Measurements from ENCODE around the gene G6PD.
"Not testable (repeated sequence)": the region's sequence is repeated elsewhere in the genome, so short reads cannot be mapped to it uniquely, and the experiment has no call there.

G6PD gene

DNA sequence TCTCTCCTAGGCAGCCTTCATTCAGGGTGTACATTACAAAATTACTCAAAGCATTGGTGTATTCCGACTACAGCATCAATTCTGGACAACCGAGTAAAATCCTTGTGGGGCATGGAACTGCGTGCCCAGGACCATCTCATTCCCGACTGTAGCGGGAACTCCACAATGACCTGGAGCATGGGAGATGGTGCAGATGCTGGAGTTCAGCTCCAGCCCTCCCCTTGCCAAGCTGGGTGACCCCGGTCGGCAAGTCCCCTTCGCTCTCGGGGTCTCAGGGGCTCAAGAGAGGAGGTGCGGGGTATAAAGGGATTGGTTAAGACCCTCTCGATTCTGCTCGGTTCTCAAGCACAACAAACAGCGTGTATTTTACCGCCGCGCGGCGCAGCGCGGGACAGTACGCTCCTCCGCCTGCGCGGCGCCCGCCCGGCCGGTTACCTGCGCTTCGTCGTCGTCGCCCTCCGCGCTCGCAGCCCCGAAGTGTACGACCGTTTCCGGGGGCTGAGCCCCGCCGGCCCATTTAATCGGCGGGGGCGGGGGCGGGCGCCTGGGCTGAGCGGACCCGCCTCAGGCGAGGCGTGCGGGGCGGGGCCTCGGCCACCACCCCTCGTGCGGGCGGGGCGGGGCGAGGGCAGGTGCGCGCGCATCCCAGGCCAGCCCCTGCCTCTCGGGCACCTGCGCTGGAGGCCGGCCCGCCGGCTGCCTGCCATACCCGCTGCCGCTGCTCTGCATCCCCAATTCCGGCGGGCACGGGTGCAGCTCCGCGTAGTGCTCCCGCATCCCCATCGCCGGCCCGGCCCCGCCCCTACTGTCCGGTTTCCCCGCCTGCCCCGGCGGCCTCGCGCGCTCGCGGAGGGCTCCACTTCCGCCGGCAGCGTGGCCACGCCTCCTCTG is at the start of gene G6PD:
G6PD (minus strand) TSS at position 493 of the 891 bp plus-strand sequence. CDS start 691 bp downstream, outside the sequence.
- peak; percentile 49 for DNase-seq

DNA sequence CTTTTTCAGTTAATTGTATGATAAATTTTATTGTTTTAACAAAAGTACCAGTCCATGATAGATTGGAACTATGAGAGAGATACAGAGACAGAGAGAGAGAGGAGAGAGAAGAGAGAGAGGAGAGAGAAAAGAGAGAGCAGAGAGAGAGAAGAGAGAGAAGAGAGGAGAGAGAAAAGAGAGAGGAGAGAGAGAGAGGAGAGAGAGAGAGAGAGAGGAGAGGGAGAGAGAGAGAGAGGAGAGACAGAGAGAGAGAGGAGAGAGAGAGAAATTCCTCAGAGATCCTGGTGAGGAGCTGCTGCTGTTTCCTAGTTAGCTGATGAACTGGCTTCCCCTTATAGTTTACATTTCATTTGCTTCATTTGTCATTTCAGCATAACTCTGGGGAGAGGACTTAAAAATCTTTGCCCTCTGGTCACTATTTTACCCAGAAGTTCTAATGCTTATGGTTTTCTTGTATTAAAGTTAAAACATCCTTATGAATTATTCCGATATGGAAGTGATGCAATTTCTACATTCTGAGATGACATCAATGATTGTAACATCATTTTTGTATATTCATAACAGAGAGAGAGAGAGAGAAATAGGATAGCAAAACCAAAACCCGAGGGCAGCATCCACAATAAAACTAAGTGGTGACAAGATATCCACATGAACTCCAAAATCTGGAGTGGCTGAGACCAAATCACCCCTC is 49.1 kb upstream of the G6PD start:
- no peak for DNase-seq

DNA sequence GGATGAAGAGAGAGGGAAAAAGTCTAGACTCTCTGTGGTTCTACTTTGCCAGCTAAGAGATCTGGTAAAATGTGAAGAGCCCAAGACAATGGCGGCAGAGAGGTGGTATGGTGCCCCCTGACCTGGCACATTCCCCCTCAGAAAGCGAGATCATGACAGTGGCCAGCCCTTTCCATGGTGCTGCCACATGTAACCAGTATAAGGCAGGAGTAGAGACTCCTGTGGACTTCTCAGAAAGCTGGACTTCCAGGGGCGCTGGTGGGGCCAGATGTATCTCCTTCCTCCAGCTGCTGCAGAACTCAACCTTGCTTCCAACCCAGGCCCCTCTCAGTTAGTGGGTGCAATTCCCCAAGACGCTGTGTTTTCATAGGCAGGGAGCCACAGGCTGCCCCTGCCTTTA is 47.8 kb upstream of the G6PD start:
- no peak for DNase-seq

DNA sequence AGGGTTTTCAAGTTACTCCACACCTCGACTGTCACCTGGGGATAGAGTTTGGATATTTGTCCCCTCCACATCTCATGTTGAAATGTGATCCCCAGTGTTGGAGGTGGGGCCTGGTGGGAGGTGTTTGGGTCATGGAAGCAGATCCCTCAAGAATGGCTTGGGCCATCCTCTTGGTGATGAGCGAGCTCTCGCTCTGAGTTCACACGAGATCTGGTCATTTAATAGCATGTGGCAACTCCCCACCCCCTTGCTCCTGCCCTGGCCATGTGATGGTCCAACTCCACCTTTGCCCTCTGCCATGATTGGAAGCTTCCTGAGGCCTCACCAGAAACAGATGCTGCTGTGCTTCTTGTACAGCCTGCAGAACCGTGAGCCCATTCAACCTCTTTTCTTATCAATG is 46.6 kb upstream of the G6PD start:
- no peak for DNase-seq

DNA sequence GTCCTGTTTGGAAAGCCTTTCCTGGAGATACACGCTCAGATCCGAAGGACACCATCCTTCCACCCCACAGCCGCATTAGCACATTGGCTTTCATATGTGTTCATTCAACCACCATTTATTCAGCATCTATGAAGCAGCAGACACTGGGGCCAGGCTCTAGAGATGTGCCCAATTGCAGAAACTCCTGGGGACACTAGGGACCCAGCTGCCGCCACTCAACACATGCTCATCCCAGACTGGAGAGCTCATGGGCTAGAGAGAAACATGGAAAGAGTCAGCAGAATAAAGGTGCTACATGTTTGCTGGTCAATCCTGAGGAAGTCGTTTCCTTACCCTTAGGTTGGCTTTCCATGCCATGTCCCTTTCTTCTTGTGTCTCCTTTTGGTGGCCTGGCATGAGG is 45.9 kb upstream of the G6PD start:
- no peak for DNase-seq

DNA sequence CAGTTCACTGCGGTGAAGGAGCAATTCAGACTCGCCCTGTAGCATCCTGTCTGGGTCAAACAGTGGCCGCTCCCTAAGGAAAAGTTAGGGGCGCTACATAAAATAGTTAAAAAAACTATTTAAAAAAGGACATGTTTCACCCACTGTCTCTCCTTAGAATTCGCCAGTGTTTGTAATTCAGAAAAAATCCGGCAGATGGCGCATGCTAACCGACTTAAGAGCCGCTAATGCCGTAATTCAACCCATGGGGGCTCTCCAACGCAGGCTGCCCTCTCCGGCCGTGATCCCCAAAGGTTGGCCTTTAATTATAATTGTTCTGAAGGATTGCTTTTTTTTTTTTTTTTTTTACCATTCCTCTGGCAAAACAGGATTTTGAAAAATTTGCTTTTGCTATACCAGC is 43.8 kb upstream of the G6PD start:
- DNase-seq, result not testable (repeated sequence)

DNA sequence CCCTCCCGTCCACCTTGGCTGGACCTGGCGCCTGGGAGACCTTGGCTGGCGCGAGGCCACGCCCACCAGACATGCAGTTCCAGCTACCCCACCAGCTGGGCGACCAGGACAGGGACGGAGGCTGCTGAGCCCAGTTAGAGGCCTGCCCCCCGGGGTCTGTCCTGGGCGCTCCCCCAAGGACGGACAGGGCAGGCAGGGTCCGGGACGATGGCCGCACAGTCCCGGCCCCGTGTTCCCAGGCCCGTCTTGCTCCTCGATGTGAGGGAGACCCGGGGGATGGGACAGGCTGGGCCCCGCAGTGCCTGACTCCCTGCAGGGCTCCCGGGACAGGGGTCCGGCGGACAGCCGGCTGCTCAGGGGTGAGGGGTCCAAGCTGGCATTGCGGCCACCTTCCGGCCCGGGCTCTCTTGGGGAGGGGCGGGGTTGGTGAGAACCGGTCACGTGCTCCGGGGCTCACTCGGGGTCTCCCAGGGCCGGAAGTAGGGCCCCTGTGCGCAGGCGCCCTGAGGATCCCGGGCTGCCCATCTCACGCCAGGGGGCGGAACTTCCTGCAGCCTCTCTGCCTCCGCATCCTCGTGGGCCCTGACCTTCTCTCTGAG is 38.0 kb upstream of the G6PD start, which contains the start of gene CTAG1A:
CTAG1A (plus strand) TSS at position 549 of the 599 bp plus-strand sequence. CDS start 74 bp downstream, outside the sequence.
- DNase-seq, result not testable (repeated sequence)

DNA sequence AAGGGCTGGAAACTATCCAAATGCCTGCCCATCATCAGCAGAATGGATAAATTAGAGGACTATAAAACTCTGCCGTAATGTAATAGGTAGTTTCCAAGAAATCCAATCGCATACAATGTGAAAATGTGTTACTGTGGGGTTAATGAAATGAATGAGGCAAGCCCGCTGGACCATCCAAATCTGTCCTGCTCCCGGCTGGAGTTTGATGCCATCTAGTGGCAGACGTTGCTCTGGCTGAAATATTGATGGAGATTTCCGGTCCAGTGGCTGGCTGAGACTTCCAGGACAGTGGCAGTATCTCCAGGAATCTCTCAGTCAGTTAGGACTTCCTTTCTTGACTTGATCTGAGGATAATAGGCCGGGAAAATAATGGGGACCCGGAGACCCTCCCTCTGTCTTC is 36.3 kb upstream of the G6PD start:
- not testable (repeated sequence) for DNase-seq

DNA sequence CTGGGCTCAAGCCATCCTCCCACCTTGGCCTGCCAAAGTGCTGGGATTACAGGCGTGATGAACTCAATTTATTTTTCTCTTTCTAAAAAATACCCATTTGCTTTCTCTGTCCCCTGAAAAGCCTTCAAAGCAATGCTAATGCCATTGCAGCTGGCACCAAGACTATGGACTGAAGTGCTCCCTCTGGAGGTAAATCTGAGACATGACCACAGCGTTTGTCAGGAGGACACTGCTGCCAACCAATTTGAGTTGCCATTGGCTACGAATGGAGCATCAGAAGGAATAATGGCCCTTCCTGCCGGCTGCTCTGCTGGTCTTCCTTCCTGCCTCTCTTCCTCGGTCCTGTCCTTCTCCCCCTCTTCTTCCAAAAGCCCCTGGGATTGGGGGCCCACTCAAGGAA is 28.4 kb upstream of the G6PD start:
- not testable (repeated sequence) for DNase-seq

DNA sequence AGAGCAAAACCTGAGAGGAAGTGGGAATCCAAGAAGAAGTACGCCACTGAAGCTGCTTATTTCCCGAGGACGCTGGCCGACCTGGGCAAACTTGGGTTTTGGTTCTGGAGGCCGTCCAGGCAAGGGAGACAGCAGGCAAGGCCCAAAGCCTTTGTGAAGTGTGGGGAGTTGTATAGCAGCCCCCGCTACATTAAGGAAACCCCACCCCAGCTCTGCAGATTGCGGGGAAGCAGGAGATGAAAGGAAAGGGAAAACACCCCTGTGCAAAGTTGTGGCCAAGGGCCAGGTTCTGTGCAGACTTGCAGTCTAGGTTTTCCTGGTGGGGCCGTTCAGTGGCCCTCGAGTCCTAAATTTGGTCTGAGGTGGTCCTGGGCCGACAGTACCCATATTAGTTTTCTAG is 26.4 kb upstream of the G6PD start:
- DNase-seq, result not testable (repeated sequence)

DNA sequence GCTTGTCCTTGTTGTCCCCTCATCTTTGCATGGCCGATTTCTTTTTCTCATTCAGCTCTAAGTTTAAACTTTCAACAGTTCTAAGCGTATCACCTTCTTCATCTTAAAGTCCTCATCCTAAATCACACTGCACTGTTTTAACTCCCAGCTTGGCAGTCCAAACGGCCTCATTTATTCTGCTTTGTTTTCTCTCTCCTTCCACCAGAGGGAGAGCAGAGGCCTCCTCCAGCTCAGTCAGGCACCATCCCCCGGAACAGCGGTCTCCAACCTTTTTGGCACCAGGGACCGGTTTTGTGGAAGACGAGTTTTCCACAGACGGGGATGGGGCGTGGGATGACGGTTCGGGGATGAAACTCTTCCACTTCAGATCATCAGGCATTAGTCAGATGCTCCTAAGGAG is 23.7 kb upstream of the G6PD start:
- not testable (repeated sequence) for DNase-seq

DNA sequence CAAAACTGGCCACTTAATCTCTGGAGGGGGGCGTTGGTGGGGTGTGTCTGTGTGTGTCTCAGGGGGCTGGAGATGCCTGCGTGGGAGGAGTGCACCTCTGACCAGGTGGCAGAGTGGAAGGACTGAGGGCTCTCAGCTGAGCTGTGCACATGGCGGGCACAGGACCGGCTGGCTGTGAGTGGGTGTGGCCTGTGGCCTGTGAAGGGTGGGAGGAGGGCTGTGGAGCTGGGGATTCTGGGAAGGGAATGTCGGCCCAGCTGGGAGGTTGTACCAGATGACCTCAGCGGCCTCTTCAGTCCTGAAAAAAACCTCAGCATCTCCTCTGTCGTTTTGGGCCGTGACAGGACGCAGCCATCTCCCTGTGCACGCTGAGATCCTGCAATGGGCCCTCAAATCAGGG is 15.6 kb upstream of the G6PD start:
- not testable (repeated sequence) for DNase-seq

DNA sequence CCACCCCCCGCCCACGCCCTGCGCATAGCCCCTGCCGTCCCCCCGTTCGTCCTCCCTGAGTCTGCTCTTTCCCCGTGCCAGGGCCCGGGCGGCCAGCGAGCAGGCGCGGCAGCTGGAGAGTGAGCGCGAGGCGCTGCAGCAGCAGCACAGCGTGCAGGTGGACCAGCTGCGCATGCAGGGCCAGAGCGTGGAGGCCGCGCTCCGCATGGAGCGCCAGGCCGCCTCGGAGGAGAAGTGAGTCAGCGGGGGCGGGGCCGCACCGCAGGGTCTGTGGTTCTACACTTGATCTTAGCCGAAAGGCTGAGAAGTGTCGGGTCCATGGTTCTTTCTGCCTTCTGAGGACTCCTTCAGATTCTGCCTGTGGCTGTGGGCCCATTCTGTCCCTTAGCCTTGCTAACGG is 13.7 kb upstream of the G6PD start:
- not testable (repeated sequence) for DNase-seq

DNA sequence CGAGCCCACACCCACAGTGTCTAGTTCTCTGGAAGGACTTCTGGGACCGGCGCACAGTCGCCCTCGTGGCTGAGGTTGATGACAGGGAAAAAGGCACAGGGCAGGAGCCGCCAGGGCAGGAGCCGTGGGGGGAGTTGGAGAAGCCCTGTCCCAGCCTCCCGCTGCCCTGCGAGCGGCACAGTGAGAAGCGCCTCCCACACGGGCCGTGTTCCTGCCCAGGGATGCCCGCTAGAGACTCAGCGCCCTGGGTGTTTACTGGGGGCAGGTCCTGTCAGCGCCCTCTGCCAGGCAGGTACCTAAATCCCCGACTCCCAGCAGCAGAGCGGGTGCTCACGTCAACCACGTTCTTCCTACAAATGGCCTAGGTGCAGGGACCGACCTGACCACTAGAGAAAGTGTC is 12.2 kb upstream of the G6PD start:
- not testable (repeated sequence) for DNase-seq

DNA sequence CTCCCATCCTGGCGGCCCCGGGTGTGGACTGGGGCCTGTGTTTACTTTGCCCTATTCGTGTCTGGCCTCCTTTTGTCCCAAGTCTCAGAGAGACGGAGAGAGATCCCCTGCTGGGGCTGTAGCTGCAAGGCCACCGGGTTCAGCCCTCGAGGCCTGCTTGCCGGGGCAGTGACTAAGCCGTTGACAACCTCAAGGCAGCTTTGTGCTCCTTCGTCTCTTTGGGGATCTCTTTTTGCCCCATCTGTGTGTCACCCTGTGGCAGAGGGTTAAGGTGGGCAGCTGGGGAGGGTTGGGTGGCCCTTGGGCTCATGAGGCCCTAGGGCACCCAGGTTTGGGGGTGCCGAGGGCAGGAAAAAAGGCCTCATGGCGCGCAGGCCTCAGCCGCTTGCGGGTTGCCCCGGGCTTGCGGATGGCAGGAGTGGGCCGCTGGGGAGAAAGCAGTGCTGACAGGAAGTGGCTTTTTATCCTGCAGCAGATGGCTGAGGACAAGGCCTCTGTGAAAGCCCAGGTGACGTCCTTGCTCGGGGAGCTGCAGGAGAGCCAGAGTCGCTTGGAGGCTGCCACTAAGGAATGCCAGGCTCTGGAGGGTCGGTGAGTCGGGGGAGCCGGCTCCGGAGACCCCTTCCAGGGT is 11.5 kb upstream of the G6PD start:
- DNase-seq, result not testable (repeated sequence)

DNA sequence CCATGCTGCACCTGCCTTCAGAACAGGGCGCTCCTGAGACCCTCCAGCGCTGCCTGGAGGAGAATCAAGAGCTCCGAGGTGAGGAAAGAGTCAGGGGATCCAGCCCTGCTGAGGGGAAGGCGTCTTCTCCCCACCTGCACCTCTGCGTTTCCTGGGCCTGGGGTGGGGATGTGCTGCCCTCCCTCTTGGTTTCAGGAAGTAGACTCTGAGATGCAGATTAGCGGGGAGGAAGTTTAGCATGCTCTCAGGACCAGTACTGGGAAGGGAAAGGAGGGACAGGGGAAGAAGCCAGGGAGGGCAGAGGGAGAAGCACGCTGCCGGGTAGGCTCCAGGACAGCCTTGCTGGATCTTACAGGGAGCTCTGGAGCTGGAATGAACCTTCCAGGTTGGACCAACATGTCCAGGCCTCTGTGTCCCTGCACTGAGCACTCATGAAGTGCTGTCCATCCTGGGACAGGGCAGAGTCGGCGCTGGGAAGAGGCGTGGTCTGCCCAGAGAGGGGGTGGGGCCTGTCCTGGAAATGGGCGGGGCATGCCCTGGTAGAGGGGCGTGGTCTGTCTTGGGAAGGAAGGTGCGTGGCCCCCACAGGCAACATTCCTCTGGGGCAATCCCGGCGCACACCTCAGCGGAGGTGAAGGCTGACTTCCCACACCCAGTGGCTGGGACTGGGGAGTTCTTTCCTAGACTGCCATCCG is 5.6 kb upstream of the G6PD start:
- not testable (repeated sequence) for DNase-seq

DNA sequence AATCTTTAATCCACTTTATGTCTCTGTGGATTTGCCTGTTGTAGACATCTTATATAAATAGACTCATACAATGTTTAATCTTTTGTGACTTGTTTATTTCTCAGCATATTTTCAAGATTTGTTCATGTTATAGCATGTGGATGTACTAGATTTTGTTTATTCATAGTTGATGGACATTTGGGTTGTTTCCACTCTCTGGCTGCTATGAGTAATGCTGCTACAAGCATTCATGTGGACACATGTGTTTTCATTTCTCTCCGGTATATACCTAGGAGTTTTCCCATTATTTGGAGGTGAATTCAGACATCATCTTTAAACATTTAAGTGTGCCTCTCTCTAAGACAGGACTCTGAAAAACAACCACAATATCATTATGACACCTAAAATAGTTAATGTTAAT is 3.1 kb upstream of the G6PD start:
- DNase-seq, result no peak

DNA sequence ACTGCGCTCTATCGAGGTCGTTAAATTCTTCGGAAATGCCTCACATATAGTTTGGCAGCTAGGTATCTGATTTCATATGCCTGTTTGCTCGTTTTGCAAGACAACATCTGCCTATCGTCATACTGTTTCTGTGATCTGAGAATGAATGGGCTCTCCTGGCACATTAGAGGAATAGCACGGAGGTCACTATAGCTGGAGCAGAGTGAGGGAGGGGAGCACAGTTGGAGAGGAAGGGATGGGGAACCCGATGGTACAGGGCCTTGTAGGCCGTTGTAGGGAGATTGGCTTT is 1.3 kb upstream of the G6PD start:
- DNase-seq, result no peak

DNA sequence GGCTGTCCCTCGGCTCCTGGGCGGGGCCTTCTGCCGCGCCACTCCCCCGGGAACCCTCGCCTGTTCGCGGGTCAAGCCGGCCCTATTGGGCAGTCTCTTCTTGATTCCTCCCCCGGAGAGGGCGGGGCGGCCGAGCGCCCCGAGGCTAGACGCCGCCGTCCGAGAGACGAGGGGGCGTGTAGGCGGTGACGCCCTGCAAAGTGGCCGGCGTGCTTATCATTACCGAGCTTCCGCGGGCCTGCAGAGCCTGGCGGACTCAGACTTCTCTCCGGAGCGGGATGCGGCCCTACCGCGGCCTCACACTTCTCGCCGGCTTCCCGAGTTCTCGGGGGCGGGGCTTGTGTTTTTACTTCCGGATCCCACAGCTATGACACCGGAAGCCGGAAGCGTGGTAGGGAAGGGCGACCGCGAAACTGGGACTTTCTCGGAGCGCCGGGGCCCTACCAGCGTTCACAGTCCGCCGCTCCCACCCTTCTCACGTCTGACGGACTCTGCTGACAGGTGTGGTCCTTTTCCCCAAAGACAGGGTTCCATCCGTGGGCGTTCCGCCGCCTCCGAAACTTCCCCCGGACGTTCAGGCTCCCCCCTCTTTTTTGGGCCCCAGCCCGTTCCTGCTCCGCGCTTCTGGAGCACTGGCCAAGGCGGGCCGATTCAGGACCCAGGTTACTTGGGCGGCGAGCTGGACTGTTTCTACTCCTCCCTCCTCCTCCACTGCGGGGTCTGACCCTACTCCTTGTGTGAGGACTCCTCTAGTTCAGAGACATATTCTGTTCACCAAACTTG is 790 bp upstream of the G6PD start, which contains the start of gene IKBKG:
IKBKG (plus strand) TSS at position 376 of the 783 bp plus-strand sequence. CDS start 4,383 bp downstream, outside the sequence.
- peak; percentile 79 for DNase-seq

DNA sequence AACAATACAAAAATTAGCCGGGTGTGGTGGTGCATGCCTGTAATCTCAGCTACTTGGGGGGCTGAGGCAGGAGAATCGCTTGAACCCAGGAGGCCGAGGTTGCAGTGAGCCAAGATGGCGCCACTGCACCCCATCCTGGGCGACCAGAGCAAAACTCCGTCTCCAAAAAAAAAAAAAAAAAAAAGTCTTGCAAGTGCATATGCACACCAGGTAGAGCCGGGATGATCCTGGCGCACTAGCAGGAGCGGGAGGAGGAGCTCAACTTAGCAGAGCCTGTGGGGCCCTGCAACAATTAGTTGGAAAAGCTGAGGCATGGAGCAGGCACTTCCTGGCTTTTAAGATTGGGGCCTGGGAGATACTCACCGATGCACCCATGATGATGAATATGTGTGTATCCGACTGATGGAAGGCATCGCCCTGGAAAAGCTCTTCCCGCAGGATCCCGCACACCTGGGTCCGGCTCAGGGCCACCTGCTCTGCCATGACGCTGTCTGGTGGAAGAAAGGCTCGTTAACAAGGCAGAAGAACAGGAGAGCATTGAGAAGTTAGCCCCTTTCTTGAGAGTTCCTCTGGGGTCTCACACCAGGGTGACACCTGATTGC is 872 bp downstream of the G6PD start:
- DNase-seq, result no peak

DNA sequence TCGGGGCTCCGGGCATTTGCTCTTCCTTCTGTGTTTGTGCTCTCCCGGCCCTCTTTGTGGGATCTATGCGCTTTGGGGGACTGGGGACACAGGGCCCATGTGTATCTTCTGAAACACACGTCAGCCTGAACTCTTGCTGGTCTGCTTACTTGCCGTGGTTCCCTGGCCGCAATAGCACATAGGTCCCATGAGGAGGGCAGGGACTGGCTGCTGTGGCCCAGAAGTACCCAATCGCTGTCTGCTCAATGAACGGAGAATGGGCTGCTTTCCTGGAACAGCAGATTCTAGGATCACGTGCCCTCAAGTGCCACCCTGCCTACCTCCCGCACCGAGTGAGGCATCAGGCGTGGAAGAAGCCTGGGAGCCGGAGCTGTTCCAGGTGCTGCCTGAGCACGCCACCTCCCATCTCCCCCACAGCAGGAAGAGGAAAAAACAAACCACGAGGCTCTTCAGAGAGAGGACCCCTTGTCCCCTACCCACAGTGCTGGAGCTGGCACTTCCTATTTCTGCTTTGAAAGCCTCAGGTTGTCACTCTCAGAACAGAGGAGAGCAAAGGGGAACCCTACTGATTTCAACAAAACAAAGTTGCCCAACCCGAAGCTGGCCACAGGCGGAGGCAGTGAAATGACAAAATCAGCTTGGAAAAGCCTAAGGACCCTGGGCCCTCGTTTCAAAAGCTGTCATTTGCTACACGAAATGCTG is 3.8 kb downstream of the G6PD start:
- no peak for DNase-seq
